GM23338 (cell line): ENCODE results near the gene RARRES2. TPM values are rescaled to one million over a fixed set of nuclear protein-coding genes. Genes with fewer than 3 reads are reported as not detected.

Source experiments
- ATAC-seq: fragments of 200-7000 bp; cut with Tn5 transposase; 3 replicates; pipeline ENCODE4 v1.9.1; 2020
- DNase-seq: peaks from one replicate; pipeline ENCODE4 v3.0.0-alpha.2; 2015; ENCODE audit warnings: low spot score
- H2AFZ ChIP-seq: fragments of 200-600 bp; sonication (generic); 2 replicates; pipeline ENCODE4 v1.8.0; 2016; ENCODE audit warnings: antibody characterized with exemption, mild to moderate bottlenecking, moderate library complexity
- H3F3A ChIP-seq: fragments of 200-600 bp; sonication (generic); replicated peaks from 2 replicates; pipeline ENCODE4 v1.8.0; 2017; ENCODE audit warnings: antibody characterized with exemption, mixed run types, low read depth
- H3K27ac ChIP-seq: fragments of 200-600 bp; sonication (generic); 2 replicates; pipeline ENCODE4 v1.6.1; 2016; ENCODE audit warnings: low read depth
- H3K27me3 ChIP-seq: fragments of 200-600 bp; sonication (generic); 2 replicates; pipeline ENCODE4 v1.8.0; 2016; ENCODE audit warnings: mild to moderate bottlenecking, mixed run types, moderate library complexity; ENCODE audit not compliant: insufficient read depth
- H3K36me3 ChIP-seq: fragments of 200-600 bp; sonication (generic); 2 replicates; pipeline ENCODE4 v1.8.0; 2016; ENCODE audit warnings: mild to moderate bottlenecking; ENCODE audit not compliant: insufficient read depth
- H3K4me1 ChIP-seq: fragments of 200-600 bp; sonication (generic); 2 replicates; pipeline ENCODE4 v1.8.0; 2016; ENCODE audit warnings: mild to moderate bottlenecking, moderate library complexity; ENCODE audit not compliant: insufficient read depth
- H3K4me2 ChIP-seq: fragments of 200-600 bp; sonication (generic); 2 replicates; pipeline ENCODE4 v1.7.1; 2017; ENCODE audit warnings: mixed run types
- H3K4me3 ChIP-seq: fragments of 200-600 bp; sonication (generic); 2 replicates; pipeline ENCODE4 v1.6.1; 2016; ENCODE audit warnings: mixed run types
- H3K79me2 ChIP-seq: fragments of 200-600 bp; sonication (generic); replicated peaks from 2 replicates; pipeline ENCODE4 v1.8.0; 2017; ENCODE audit warnings: mild to moderate bottlenecking; ENCODE audit not compliant: insufficient read depth
- H3K9me2 ChIP-seq: fragments of 200-600 bp; sonication (generic); 2 replicates; pipeline ENCODE4 v1.8.0; 2017; ENCODE audit not compliant: insufficient read depth
- H4K20me1 ChIP-seq: fragments of 200-600 bp; sonication (generic); replicated peaks from 2 replicates; pipeline ENCODE4 v1.8.0; 2017; ENCODE audit warnings: mild to moderate bottlenecking; ENCODE audit not compliant: insufficient read depth
- H3K27ac Mint-ChIP-seq: 2 replicates; pipeline ENCODE4 v1.8.0; 2020; ENCODE audit warnings: inconsistent platforms, mild to moderate bottlenecking, moderate library complexity, mixed read lengths
- H3K27me3 Mint-ChIP-seq: 3 replicates; pipeline ENCODE4 v1.8.0; 2022; ENCODE audit warnings: low read depth, mild to moderate bottlenecking, moderate library complexity, mixed read lengths, inconsistent platforms; ENCODE audit not compliant: insufficient read depth, poor library complexity
- H3K36me3 Mint-ChIP-seq: 3 replicates; pipeline ENCODE4 v1.8.0; 2021; ENCODE audit warnings: low read depth, mild to moderate bottlenecking, inconsistent platforms, moderate library complexity, mixed read lengths
- H3K4me1 Mint-ChIP-seq: 3 replicates; pipeline ENCODE4 v1.8.0; 2020; ENCODE audit warnings: mild to moderate bottlenecking, inconsistent platforms, mixed read lengths
- H3K4me3 Mint-ChIP-seq: 3 replicates; pipeline ENCODE4 v1.8.0; 2021; ENCODE audit warnings: moderate library complexity, mild to moderate bottlenecking, inconsistent platforms, mixed read lengths
- H3K9me3 Mint-ChIP-seq: 3 replicates; pipeline ENCODE4 v1.8.0; 2020; ENCODE audit warnings: moderate library complexity, mild to moderate bottlenecking, inconsistent platforms, mixed read lengths
- CREB1 ChIP-seq: fragments of 250-450 bp; sonication (Bioruptor Pico); IDR thresholded peaks from 2 replicates; pipeline ENCODE4 v1.5.0; 2020; ENCODE audit warnings: low read depth, mild to moderate bottlenecking, moderate library complexity
- CTCF ChIP-seq, 2 experiments: fragments of 200-600 bp in 1 of 2; sonication (generic) in 1 of 2; conservative IDR thresholded peaks; 2 replicates each; pipeline versions ENCODE4 v1.5.1 to v1.6.1; 2016 to 2017; ENCODE audit warnings: antibody characterized with exemption in 2 of 2, low read depth in 2 of 2, mild to moderate bottlenecking in 2 of 2, moderate library complexity in 1 of 2
- EZH2 ChIP-seq: fragments of 200-600 bp; sonication (generic); IDR thresholded peaks from one replicate; pipeline ENCODE4 v1.8.0; 2017; ENCODE audit warnings: antibody characterized with exemption, mild to moderate bottlenecking, low read depth; ENCODE audit not compliant: unreplicated experiment
- EZH2phosphoT487 ChIP-seq: fragments of 200-600 bp; sonication (generic); IDR thresholded peaks from one replicate; pipeline ENCODE4 v1.8.1; 2018; ENCODE audit warnings: antibody characterized with exemption; ENCODE audit not compliant: unreplicated experiment
- JUNB ChIP-seq: IDR thresholded peaks from one replicate; pipeline ENCODE4 v1.6.1; 2016; ENCODE audit warnings: antibody characterized with exemption; ENCODE audit not compliant: unreplicated experiment
- NANOG ChIP-seq: IDR thresholded peaks from 2 replicates; pipeline ENCODE4 v1.6.1; 2016; ENCODE audit warnings: antibody characterized with exemption, borderline replicate concordance
- POLR2AphosphoS5 ChIP-seq: IDR thresholded peaks from 2 replicates; pipeline ENCODE4 v1.6.1; 2016; ENCODE audit warnings: antibody characterized with exemption, low read depth
- REST ChIP-seq: IDR thresholded peaks from one replicate; pipeline ENCODE4 v1.6.1; 2018; ENCODE audit warnings: antibody characterized with exemption; ENCODE audit not compliant: unreplicated experiment
- STAT1 ChIP-seq: IDR thresholded peaks from one replicate; pipeline ENCODE4 v1.6.1; 2016; ENCODE audit warnings: antibody characterized with exemption; ENCODE audit not compliant: unreplicated experiment
- ZNF114 ChIP-seq: fragments of 250-450 bp; sonication (Bioruptor Pico); IDR thresholded peaks from 2 replicates; pipeline ENCODE4 v1.5.0; 2020; ENCODE audit warnings: mild to moderate bottlenecking, moderate library complexity
- ZNF331 ChIP-seq: fragments of 250-450 bp; sonication (Bioruptor Pico); IDR thresholded peaks from 2 replicates; pipeline ENCODE4 v1.5.0; 2020; ENCODE audit warnings: low read depth, mild to moderate bottlenecking, moderate library complexity
- ZNF462 ChIP-seq: fragments of 250-450 bp; sonication (Bioruptor Pico); IDR thresholded peaks from 2 replicates; pipeline ENCODE4 v1.5.0; 2020; ENCODE audit warnings: mild to moderate bottlenecking, moderate library complexity
- polyA plus RNA-seq: library from polyadenylated mRNA; unstranded; fragments of >200 nt; fragmentation: Nextera tagmentation; extraction: Ambion mirVana; gene quantifications from 2 replicates; pipeline ENCODE4 v1.2.1, GENCODE V29; 2016
- total RNA-seq: library from RNA; depleted of rRNA; stranded (reverse); fragments of >200 nt; shearing (Covaris generic); gene quantifications from 2 replicates; pipeline ENCODE4 v1.2.3, GENCODE V29; 2014
- TF ChIP-seq, protein P1 (sequence below): IDR thresholded peaks from 2 replicates; pipeline ENCODE4 v1.6.1; 2016; ENCODE audit warnings: antibody characterized with exemption

Gene RARRES2
- total and polyA plus RNA-seq, 2 experiments from 2014 or later = 169 to 314 TPM

GRCh38 chr7:150346922-150347321, 5.5 kb upstream of the RARRES2 start:
- Mint-ChIP-seq H3K4me1 (peaks cover 17% of the 10 kb centered on the region), H3K36me3 (peaks cover 16% of the 10 kb centered on the region), H3K27me3 (peaks cover 19% of the 10 kb centered on the region), H3K4me3 (no peak overlapping the region), H3K27ac (no peak overlapping the region), H3K9me3 (peaks cover 29% of the 10 kb centered on the region)
- DNase-seq = no peak
- Histone ChIP-seq H3K9me2 (no peaks in the 10 kb centered on the region), H3K4me1 (peaks cover 15% of the 10 kb centered on the region), H3K4me3 (no peak overlapping the region), H3K36me3 (no peaks in the 10 kb centered on the region), H3K4me2 (no peak overlapping the region), H3F3A (0 out of 2 replicates have a peak, but pooled peaks cover 2% of the 10 kb centered on the region), H3K79me2 (peaks cover 5% of the 10 kb centered on the region), H3K27ac (no peak overlapping the region), H4K20me1 (no peaks in the 10 kb centered on the region), H3K27me3 (peaks cover 26% of the 10 kb centered on the region), H2AFZ (no peak overlapping the region)
- no peak for TF ChIP-seq EZH2
- TF ChIP-seq STAT1 = no peak
- TF ChIP-seq REST = no peak
- no peak for TF ChIP-seq CREB1 (CRISPR knock-in tag)
- no peak for TF ChIP-seq ZNF462 (CRISPR knock-in tag)
- TF ChIP-seq ZNF114 = no peak
- TF ChIP-seq JUNB = no peak
- TF ChIP-seq ZNF331 (CRISPR knock-in tag) = no peak
- TF ChIP-seq CTCF (conservative IDR thresholded peaks at IDR 0.05; ENCODE audit: low read depth in 2 of 2) = no peak
- TF ChIP-seq NANOG = no peak
- no peak for TF ChIP-seq POLR2AphosphoS5
- TF ChIP-seq, protein P1, sequence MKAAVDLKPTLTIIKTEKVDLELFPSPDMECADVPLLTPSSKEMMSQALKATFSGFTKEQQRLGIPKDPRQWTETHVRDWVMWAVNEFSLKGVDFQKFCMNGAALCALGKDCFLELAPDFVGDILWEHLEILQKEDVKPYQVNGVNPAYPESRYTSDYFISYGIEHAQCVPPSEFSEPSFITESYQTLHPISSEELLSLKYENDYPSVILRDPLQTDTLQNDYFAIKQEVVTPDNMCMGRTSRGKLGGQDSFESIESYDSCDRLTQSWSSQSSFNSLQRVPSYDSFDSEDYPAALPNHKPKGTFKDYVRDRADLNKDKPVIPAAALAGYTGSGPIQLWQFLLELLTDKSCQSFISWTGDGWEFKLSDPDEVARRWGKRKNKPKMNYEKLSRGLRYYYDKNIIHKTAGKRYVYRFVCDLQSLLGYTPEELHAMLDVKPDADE = no peak
- TF ChIP-seq EZH2phosphoT487 = no peak
- no peak for ATAC-seq
